ENCODE results near the gene STRA6.
A peak's percentile ranks its signal among the peaks of the same experiment; 100 is the strongest.

STRA6 gene

GRCh38 chr15:74205582-74205947 lies 3.0 kb upstream of the STRA6 start:
- Histone ChIP-seq H3K36me3 (ENCODE audit: control insufficient read depth, insufficient read depth, low read length) (no peaks in the 10 kb centered on the region), H3K4me1 (ENCODE audit: control insufficient read depth, insufficient read depth, low read length) (peaks cover 66% of the 10 kb centered on the region), H3K9ac (ENCODE audit: low read length) (no peak overlapping the region), H3K27me3 (ENCODE audit: control insufficient read depth, insufficient read depth, low read length) (no peaks in the 10 kb centered on the region; the same call in 1 of the 2 replicates), H3K27ac (ENCODE audit: low read depth, low read length) (no peak overlapping the region), H3K4me3 (ENCODE audit: low read depth, low read length) (no peak overlapping the region), H3K9me3 (ENCODE audit: control insufficient read depth, insufficient read depth, low read depth, low read length) (no peaks in the 10 kb centered on the region)

GRCh38 chr15:74203914-74204431 lies 1.4 kb upstream of the STRA6 start:
- Histone ChIP-seq H3K9me3 (ENCODE audit: control insufficient read depth, insufficient read depth, low read depth, low read length) (no peaks in the 10 kb centered on the region), H3K4me3 (ENCODE audit: low read depth, low read length) (peak overlapping the region; percentile 55), H3K4me1 (ENCODE audit: control insufficient read depth, insufficient read depth, low read length) (peaks cover 55% of the 10 kb centered on the region), H3K27ac (ENCODE audit: low read depth, low read length) (peak overlapping the region; percentile 18; the same call in 1 of the 2 replicates), H3K27me3 (ENCODE audit: control insufficient read depth, insufficient read depth, low read length) (no peaks in the 10 kb centered on the region; the same call in 1 of the 2 replicates), H3K9ac (ENCODE audit: low read length) (peak overlapping the region; percentile 53), H3K36me3 (ENCODE audit: control insufficient read depth, insufficient read depth, low read length) (no peaks in the 10 kb centered on the region)

DNA sequence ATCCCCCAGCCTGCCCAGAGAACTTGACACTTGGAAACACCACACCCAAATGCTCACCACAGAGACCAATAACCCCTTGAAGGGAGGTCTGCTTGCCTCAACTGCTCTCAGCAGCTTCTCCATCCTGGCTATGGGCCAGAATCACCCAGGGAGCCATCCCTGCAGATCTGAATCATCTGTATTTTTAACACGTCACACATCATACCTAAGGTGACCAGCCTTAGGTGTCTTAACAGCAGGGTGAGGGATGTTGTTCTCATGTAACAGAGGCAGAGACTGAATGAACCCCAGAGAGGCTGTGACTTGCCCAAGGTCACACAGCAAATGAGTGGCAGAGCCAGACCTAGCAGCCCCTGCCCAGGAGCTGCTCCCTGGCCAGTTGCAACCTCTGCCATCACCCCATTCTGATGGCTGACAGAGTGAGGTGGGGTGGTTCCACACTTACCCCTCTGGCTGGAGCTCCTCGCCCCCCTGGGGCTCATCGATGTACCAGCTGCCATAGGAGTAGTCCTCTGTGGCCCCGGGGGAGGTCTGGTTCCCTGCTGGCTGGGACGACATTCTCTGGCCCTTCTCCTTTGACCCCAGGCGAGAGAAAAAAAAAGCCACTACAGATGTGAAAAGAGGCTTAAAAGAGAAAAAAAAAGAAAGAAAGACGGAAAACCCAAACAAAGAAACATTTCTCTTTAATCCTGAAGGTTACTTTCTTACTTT lies 722 bp downstream of the STRA6 start:
- Histone ChIP-seq H3K4me1 (ENCODE audit: control insufficient read depth, insufficient read depth, low read length) (peaks cover 45% of the 10 kb centered on the region), H3K27ac (ENCODE audit: low read depth, low read length) (peak overlapping the region; percentile 8; the same call in 1 of the 2 replicates), H3K4me3 (ENCODE audit: low read depth, low read length) (peak overlapping the region; percentile 55), H3K9me3 (ENCODE audit: control insufficient read depth, insufficient read depth, low read depth, low read length) (no peaks in the 10 kb centered on the region), H3K27me3 (ENCODE audit: control insufficient read depth, insufficient read depth, low read length) (no peaks in the 10 kb centered on the region), H3K9ac (ENCODE audit: low read length) (peak overlapping the region; percentile 53), H3K36me3 (ENCODE audit: control insufficient read depth, insufficient read depth, low read length) (peaks cover 2% of the 10 kb centered on the region; the same call in 1 of the 2 replicates)

DNA sequence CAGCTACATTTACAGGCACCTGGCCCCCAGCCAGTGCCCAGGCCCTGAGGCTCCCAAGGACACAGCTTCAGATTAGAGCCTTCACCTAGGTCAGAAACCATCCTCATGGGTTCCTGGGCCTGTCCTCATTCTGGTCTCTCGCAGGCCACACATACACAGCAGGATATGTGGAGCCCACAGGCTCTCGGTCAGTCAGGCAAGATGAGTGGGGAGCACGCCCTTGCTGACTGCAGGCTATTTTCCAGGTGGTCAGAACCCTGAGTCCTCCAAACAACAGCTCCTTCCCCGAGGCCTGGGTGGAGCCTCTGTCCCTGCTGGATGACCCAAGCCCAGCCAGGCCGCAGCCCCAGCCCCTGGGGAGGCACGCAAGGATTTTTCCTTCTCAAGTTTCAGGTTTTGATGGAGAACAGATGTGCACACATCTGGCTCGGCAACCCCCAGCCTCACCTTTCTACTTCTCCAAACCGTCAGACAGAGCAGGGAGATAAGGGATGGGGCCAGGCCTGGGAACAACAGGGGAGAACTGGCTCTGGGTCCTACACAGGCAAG lies 1.6 kb downstream of the STRA6 start:
- Histone ChIP-seq H3K27ac (ENCODE audit: low read depth, low read length) (no peak overlapping the region), H3K4me3 (ENCODE audit: low read depth, low read length) (peak overlapping the region; percentile 13; the same call in 1 of the 2 replicates), H3K27me3 (ENCODE audit: control insufficient read depth, insufficient read depth, low read length) (no peaks in the 10 kb centered on the region), H3K4me1 (ENCODE audit: control insufficient read depth, insufficient read depth, low read length) (peaks cover 45% of the 10 kb centered on the region), H3K36me3 (ENCODE audit: control insufficient read depth, insufficient read depth, low read length) (peaks cover 2% of the 10 kb centered on the region; the same call in 1 of the 2 replicates), H3K9me3 (ENCODE audit: control insufficient read depth, insufficient read depth, low read depth, low read length) (no peaks in the 10 kb centered on the region), H3K9ac (ENCODE audit: low read length) (peak overlapping the region; percentile 12)

- 0 out of 2 replicates have a peak overlapping the region, but pooled peaks have one; percentile 13 for H3K4me3 ChIP-seq (ENCODE audit: low read depth, low read length)
- no peak overlapping the region for H3K27ac ChIP-seq (ENCODE audit: low read depth, low read length)
These were observed 2.2 kb downstream of the STRA6 start for GRCh38 chr15:74200412-74200815.

GRCh38 chr15:74199297-74199652 lies 3.3 kb downstream of the STRA6 start:
- Histone ChIP-seq H3K4me3 (ENCODE audit: low read depth, low read length) (no peak overlapping the region), H3K27ac (ENCODE audit: low read depth, low read length) (no peak overlapping the region), H3K4me1 (ENCODE audit: control insufficient read depth, insufficient read depth, low read length) (peaks cover 38% of the 10 kb centered on the region), H3K9ac (ENCODE audit: low read length) (no peak overlapping the region), H3K36me3 (ENCODE audit: control insufficient read depth, insufficient read depth, low read length) (peaks cover 15% of the 10 kb centered on the region; the same call in 1 of the 2 replicates), H3K9me3 (ENCODE audit: control insufficient read depth, insufficient read depth, low read depth, low read length) (no peaks in the 10 kb centered on the region), H3K27me3 (ENCODE audit: control insufficient read depth, insufficient read depth, low read length) (no peaks in the 10 kb centered on the region)

More at GRCh38 chr15:74200412-74200815, 2.2 kb downstream of the STRA6 start:
- H3K36me3 ChIP-seq (ENCODE audit: control insufficient read depth, insufficient read depth, low read length): peaks cover 4% of the 10 kb centered on the region; the same call in 1 of the 2 replicates
- H3K4me1 ChIP-seq (ENCODE audit: control insufficient read depth, insufficient read depth, low read length): peaks cover 42% of the 10 kb centered on the region
- no peak overlapping the region for H3K9ac ChIP-seq (ENCODE audit: low read length)
- H3K9me3 ChIP-seq (ENCODE audit: control insufficient read depth, insufficient read depth, low read depth, low read length): no peaks in the 10 kb centered on the region
- no peaks in the 10 kb centered on the region for H3K27me3 ChIP-seq (ENCODE audit: control insufficient read depth, insufficient read depth, low read length)

DNA sequence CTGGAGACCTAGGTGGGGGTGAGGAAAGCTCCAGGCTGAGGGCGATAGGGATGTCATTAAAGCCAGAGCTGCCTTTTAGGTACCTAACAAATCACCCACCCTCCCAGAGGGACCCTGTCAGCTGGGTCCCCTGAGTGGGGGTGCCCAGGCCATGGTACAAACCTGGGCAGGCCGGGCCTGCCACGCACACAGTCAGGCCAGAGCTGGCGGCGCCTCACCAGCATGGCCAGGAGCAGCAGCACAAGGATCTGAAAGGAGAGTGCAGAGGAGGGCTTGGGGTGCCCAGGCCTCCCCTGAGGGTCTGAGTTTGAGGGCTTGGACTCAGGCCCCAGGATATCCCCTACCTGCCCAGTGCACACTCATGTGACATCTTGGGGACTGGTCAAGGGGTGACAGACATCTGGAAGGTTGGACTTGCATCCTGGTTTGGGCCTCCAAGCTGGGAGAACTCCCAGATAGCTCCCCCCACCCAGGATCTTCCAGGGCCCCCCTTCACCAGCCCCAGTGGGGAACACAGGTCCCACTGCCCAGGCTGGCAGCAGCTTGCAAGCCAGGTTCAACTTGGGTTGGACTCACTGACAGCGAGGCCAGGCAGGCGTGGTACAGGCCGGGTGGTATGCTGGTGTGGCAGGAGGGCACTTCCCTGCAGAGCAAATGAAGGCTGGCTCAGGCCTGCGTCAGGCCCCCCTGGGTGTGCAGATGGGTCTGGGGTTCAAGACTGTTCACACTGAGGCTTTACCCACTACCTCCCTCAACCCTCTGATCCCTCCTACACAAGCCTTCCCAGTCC lies 5.2 kb downstream of the STRA6 start:
- Histone ChIP-seq H3K27ac (ENCODE audit: low read depth, low read length) (no peak overlapping the region), H3K27me3 (ENCODE audit: control insufficient read depth, insufficient read depth, low read length) (no peaks in the 10 kb centered on the region), H3K9me3 (ENCODE audit: control insufficient read depth, insufficient read depth, low read depth, low read length) (no peaks in the 10 kb centered on the region), H3K4me3 (ENCODE audit: low read depth, low read length) (no peak overlapping the region), H3K4me1 (ENCODE audit: control insufficient read depth, insufficient read depth, low read length) (peaks cover 23% of the 10 kb centered on the region), H3K36me3 (ENCODE audit: control insufficient read depth, insufficient read depth, low read length) (peaks cover 19% of the 10 kb centered on the region; the same call in 1 of the 2 replicates), H3K9ac (ENCODE audit: low read length) (no peak overlapping the region)

DNA sequence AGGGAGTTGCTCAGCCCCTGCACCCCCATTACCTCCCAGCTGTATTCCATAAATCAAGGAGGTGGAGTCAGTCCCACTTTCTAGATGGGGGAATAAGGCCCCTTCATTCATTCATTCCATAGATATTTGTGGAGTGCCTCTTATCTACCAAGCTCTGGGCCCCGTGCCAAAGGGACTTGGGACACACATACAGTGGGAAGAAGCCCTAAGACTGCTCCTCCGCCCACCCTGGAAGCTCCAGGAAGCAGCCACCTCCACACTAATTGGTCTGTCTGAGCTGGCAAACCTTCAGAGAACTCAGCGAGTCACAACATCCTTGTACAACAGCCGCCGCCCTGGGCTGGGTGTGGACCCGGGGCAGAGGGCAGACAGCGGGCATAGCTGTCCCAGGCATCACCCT lies 6.4 kb downstream of the STRA6 start:
- H3K4me3 ChIP-seq (ENCODE audit: low read depth, low read length): no peak overlapping the region
- no peaks in the 10 kb centered on the region for H3K9me3 ChIP-seq (ENCODE audit: control insufficient read depth, insufficient read depth, low read depth, low read length)
- peaks cover 19% of the 10 kb centered on the region; the same call in 1 of the 2 replicates for H3K36me3 ChIP-seq (ENCODE audit: control insufficient read depth, insufficient read depth, low read length)
- no peaks in the 10 kb centered on the region for H3K27me3 ChIP-seq (ENCODE audit: control insufficient read depth, insufficient read depth, low read length)
- no peak overlapping the region for H3K27ac ChIP-seq (ENCODE audit: low read depth, low read length)
- no peak overlapping the region for H3K9ac ChIP-seq (ENCODE audit: low read length)
- H3K4me1 ChIP-seq (ENCODE audit: control insufficient read depth, insufficient read depth, low read length): peaks cover 11% of the 10 kb centered on the region

- no peak overlapping the region for H3K9ac ChIP-seq (ENCODE audit: low read length)
- H3K27me3 ChIP-seq (ENCODE audit: control insufficient read depth, insufficient read depth, low read length): no peaks in the 10 kb centered on the region
- H3K36me3 ChIP-seq (ENCODE audit: control insufficient read depth, insufficient read depth, low read length): peaks cover 19% of the 10 kb centered on the region; the same call in 1 of the 2 replicates
- no peak overlapping the region for H3K27ac ChIP-seq (ENCODE audit: low read depth, low read length)
- no peaks in the 10 kb centered on the region; the same call in 1 of the 2 replicates for H3K4me1 ChIP-seq (ENCODE audit: control insufficient read depth, insufficient read depth, low read length)
- H3K4me3 ChIP-seq (ENCODE audit: low read depth, low read length): no peak overlapping the region
- H3K9me3 ChIP-seq (ENCODE audit: control insufficient read depth, insufficient read depth, low read depth, low read length): no peaks in the 10 kb centered on the region
These were observed 7.7 kb downstream of the STRA6 start for GRCh38 chr15:74194572-74195559.

DNA sequence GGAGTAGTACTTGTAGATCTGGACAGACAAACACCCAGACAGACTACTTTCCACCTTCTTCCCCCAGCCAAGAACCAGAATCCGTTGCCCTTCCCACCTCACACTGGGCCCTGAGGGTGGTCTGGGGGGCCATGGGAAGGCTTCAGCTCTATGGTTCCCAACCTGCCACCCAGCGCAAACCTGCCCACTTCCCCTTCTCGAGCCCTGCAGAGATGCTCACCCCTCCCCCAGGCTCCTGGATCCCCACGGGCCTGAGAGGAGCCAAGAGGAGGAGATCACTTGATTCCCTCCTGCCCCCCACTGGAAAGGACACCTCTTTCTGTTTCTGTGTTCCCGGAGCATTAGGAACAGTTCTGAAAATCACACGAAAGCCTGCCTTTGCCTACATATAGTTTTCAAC lies 8.7 kb downstream of the STRA6 start:
- peaks cover 19% of the 10 kb centered on the region; the same call in 1 of the 2 replicates for H3K36me3 ChIP-seq (ENCODE audit: control insufficient read depth, insufficient read depth, low read length)
- H3K27ac ChIP-seq (ENCODE audit: low read depth, low read length): no peak overlapping the region
- H3K4me1 ChIP-seq (ENCODE audit: control insufficient read depth, insufficient read depth, low read length): no peaks in the 10 kb centered on the region
- H3K27me3 ChIP-seq (ENCODE audit: control insufficient read depth, insufficient read depth, low read length): no peaks in the 10 kb centered on the region
- H3K9ac ChIP-seq (ENCODE audit: low read length): no peak overlapping the region
- no peaks in the 10 kb centered on the region for H3K9me3 ChIP-seq (ENCODE audit: control insufficient read depth, insufficient read depth, low read depth, low read length)
- no peak overlapping the region for H3K4me3 ChIP-seq (ENCODE audit: low read depth, low read length)

Data from HUES6 (cell line).